Measurements from ENCODE around the gene FAM81A.

Gene FAM81A

GRCh38 chr15:59562448-59563186 lies 124.6 kb downstream of the FAM81A start:
- in situ Hi-C loops (cut with HindIII; ENCODE audit: low sequenced_read_pairs): no loop called here
- no peak overlapping the region for H3K4me3 ChIP-seq (ENCODE audit: low read depth, low read length)
- DNase-seq (ENCODE audit: low read depth): no peak
- no peak for TF ChIP-seq CTCF (IDR thresholded peaks at IDR 0.05; ENCODE audit: low read depth, low read length, missing control alignments)

- no peak for DNase-seq (ENCODE audit: low read depth)
- no peak for TF ChIP-seq CTCF (IDR thresholded peaks at IDR 0.05; ENCODE audit: low read depth, low read length, missing control alignments)
- in situ Hi-C loops (cut with HindIII; ENCODE audit: low sequenced_read_pairs): no loop called here
- H3K4me3 ChIP-seq (ENCODE audit: low read depth, low read length): no peak overlapping the region
Observed at GRCh38 chr15:59565299-59565698, 127.3 kb downstream of the FAM81A start.

GRCh38 chr15:59567324-59567723 lies 129.3 kb downstream of the FAM81A start:
- no peak for DNase-seq (ENCODE audit: low read depth)
- in situ Hi-C loops (cut with HindIII; ENCODE audit: low sequenced_read_pairs): no loop called here
- H3K4me3 ChIP-seq (ENCODE audit: low read depth, low read length): no peak overlapping the region
- TF ChIP-seq CTCF (IDR thresholded peaks at IDR 0.05; ENCODE audit: low read depth, low read length, missing control alignments): no peak

GRCh38 chr15:59569477-59569876 lies 131.5 kb downstream of the FAM81A start:
- in situ Hi-C loops (cut with HindIII; ENCODE audit: low sequenced_read_pairs): no loop called here
- no peak for DNase-seq (ENCODE audit: low read depth)
- H3K4me3 ChIP-seq (ENCODE audit: low read depth, low read length): no peak overlapping the region
- TF ChIP-seq CTCF (IDR thresholded peaks at IDR 0.05; ENCODE audit: low read depth, low read length, missing control alignments): no peak

- no peak overlapping the region for H3K4me3 ChIP-seq (ENCODE audit: low read depth, low read length)
- no peak for TF ChIP-seq CTCF (IDR thresholded peaks at IDR 0.05; ENCODE audit: low read depth, low read length, missing control alignments)
- DNase-seq (ENCODE audit: low read depth): no peak
- in situ Hi-C loops (cut with HindIII; ENCODE audit: low sequenced_read_pairs): no loop called here
Observed at GRCh38 chr15:59570315-59570714, 132.3 kb downstream of the FAM81A start.

GRCh38 chr15:59571606-59572005 lies 133.6 kb downstream of the FAM81A start:
- H3K4me3 ChIP-seq (ENCODE audit: low read depth, low read length): no peak overlapping the region
- in situ Hi-C loops (cut with HindIII; ENCODE audit: low sequenced_read_pairs): no loop called here
- TF ChIP-seq CTCF (IDR thresholded peaks at IDR 0.05; ENCODE audit: low read depth, low read length, missing control alignments): no peak
- DNase-seq (ENCODE audit: low read depth): no peak

All from astrocyte of the cerebellum (primary cell).